SJCRH30 (cell line): ENCODE measurements around the gene FOXR2. TPM values are rescaled to one million over a fixed set of nuclear protein-coding genes. Genes with fewer than 3 reads are reported as not detected.

Source experiments
- DNase-seq, 2 experiments: peaks; one replicate each; pipeline ENCODE4 v3.0.0-alpha.2; 2015 to 2020
- H3K27ac ChIP-seq: fragments of 250-450 bp; sonication (Bioruptor Pico); 2 replicates; pipeline ENCODE4 v1.5.1; 2020; ENCODE audit warnings: mild to moderate bottlenecking, moderate library complexity
- H3K27me3 ChIP-seq: fragments of 250-450 bp; sonication (Bioruptor Pico); 2 replicates; pipeline ENCODE4 v1.5.1; 2020; ENCODE audit warnings: mild to moderate bottlenecking, moderate library complexity
- H3K36me3 ChIP-seq: fragments of 250-450 bp; sonication (Bioruptor Pico); 2 replicates; pipeline ENCODE4 v1.5.1; 2020; ENCODE audit warnings: mild to moderate bottlenecking, moderate library complexity
- H3K4me1 ChIP-seq: fragments of 250-450 bp; sonication (Bioruptor Pico); 2 replicates; pipeline ENCODE4 v1.5.1; 2020; ENCODE audit warnings: mild to moderate bottlenecking, moderate library complexity
- H3K4me3 ChIP-seq: fragments of 250-450 bp; sonication (Bioruptor Pico); 2 replicates; pipeline ENCODE4 v1.5.1; 2020; ENCODE audit warnings: mild to moderate bottlenecking, moderate library complexity
- H3K9me3 ChIP-seq: fragments of 250-450 bp; sonication (Bioruptor Pico); replicated peaks from 2 replicates; pipeline ENCODE4 v1.5.1; 2020; ENCODE audit warnings: mild to moderate bottlenecking, moderate library complexity
- total RNA-seq: library from RNA; depleted of rRNA; stranded (reverse); fragments of >200 nt; shearing (Covaris generic); gene quantifications from 2 replicates; pipeline ENCODE4 v1.2.3, GENCODE V29; 2014; rRNA removed

FOXR2 gene
- not detected in 2 replicates for total RNA-seq

- Histone ChIP-seq H3K36me3 (no peaks in the 10 kb centered on the region), H3K4me1 (no peaks in the 10 kb centered on the region), H3K4me3 (no peak within 1 kb of the TSS), H3K27me3 (no peaks in the 10 kb centered on the region), H3K9me3 (no peaks in the 10 kb centered on the region), H3K27ac (no peak within 1 kb of the TSS)
- DNase-seq: no peak
These were observed at the start of gene FOXR2 for GRCh38 chrX:55623100-55623499. Gene FOXR2, plus strand, starts transcription at chrX:55623400. Its CDS starts 312 bp downstream, at chrX:55623712.

GRCh38 chrX:55579115-55579514 is 44.1 kb upstream of the FOXR2 start:
- Histone ChIP-seq H3K36me3 (no peaks in the 10 kb centered on the region), H3K27ac (no peak overlapping the region), H3K27me3 (no peaks in the 10 kb centered on the region), H3K4me1 (no peaks in the 10 kb centered on the region), H3K9me3 (no peaks in the 10 kb centered on the region), H3K4me3 (no peak overlapping the region)
- DNase-seq: no peak

GRCh38 chrX:55582447-55582846 is 40.8 kb upstream of the FOXR2 start:
- H3K4me3 ChIP-seq: no peak overlapping the region
- no peak for DNase-seq

GRCh38 chrX:55593296-55593695 is 29.9 kb upstream of the FOXR2 start:
- no peaks in the 10 kb centered on the region for H3K9me3 ChIP-seq
- H3K36me3 ChIP-seq: no peaks in the 10 kb centered on the region
- H3K27me3 ChIP-seq: no peaks in the 10 kb centered on the region
- no peaks in the 10 kb centered on the region for H3K4me1 ChIP-seq
- DNase-seq: no peak
- H3K27ac ChIP-seq: no peak overlapping the region
- no peak overlapping the region for H3K4me3 ChIP-seq

More at GRCh38 chrX:55582447-55582846, 40.8 kb upstream of the FOXR2 start:
- no peaks in the 10 kb centered on the region for H3K36me3 ChIP-seq
- H3K4me1 ChIP-seq: no peaks in the 10 kb centered on the region
- H3K9me3 ChIP-seq: no peaks in the 10 kb centered on the region
- no peak overlapping the region for H3K27ac ChIP-seq
- H3K27me3 ChIP-seq: no peaks in the 10 kb centered on the region

GRCh38 chrX:55593756-55594257 is 29.4 kb upstream of the FOXR2 start:
- H3K9me3 ChIP-seq: no peaks in the 10 kb centered on the region
- H3K27ac ChIP-seq: no peak overlapping the region
- no peaks in the 10 kb centered on the region for H3K27me3 ChIP-seq
- H3K36me3 ChIP-seq: no peaks in the 10 kb centered on the region
- H3K4me1 ChIP-seq: no peaks in the 10 kb centered on the region
- H3K4me3 ChIP-seq: no peak overlapping the region
- DNase-seq: no peak

- Histone ChIP-seq H3K36me3 (no peaks in the 10 kb centered on the region), H3K4me3 (no peak overlapping the region), H3K4me1 (no peaks in the 10 kb centered on the region), H3K27me3 (no peaks in the 10 kb centered on the region), H3K27ac (no peak overlapping the region), H3K9me3 (no peaks in the 10 kb centered on the region)
- no peak for DNase-seq
These were observed 24.9 kb upstream of the FOXR2 start for GRCh38 chrX:55598333-55598732.

- H3K9me3 ChIP-seq: no peaks in the 10 kb centered on the region
- no peak for DNase-seq
- no peak overlapping the region for H3K27ac ChIP-seq
- no peak overlapping the region for H3K4me3 ChIP-seq
- no peaks in the 10 kb centered on the region for H3K36me3 ChIP-seq
- H3K27me3 ChIP-seq: no peaks in the 10 kb centered on the region
- no peaks in the 10 kb centered on the region for H3K4me1 ChIP-seq
These were observed 3.7 kb upstream of the FOXR2 start for GRCh38 chrX:55619547-55619946.

- Histone ChIP-seq H3K36me3 (no peaks in the 10 kb centered on the region), H3K9me3 (no peaks in the 10 kb centered on the region), H3K27ac (no peak overlapping the region), H3K4me3 (no peak overlapping the region), H3K4me1 (no peaks in the 10 kb centered on the region), H3K27me3 (no peaks in the 10 kb centered on the region)
- no peak for DNase-seq
These were observed 1.2 kb downstream of the FOXR2 start for GRCh38 chrX:55624403-55624802.

- Histone ChIP-seq H3K36me3 (no peaks in the 10 kb centered on the region), H3K4me3 (no peak overlapping the region), H3K4me1 (no peaks in the 10 kb centered on the region), H3K27ac (no peak overlapping the region), H3K27me3 (no peaks in the 10 kb centered on the region), H3K9me3 (no peaks in the 10 kb centered on the region)
- DNase-seq: no peak
These were observed 12.9 kb downstream of the FOXR2 start for GRCh38 chrX:55636109-55636508.

- H3K4me1 ChIP-seq: no peaks in the 10 kb centered on the region
- DNase-seq: no peak
- H3K27ac ChIP-seq: no peak overlapping the region
- H3K4me3 ChIP-seq: no peak overlapping the region
- no peaks in the 10 kb centered on the region for H3K27me3 ChIP-seq
- H3K9me3 ChIP-seq: no peaks in the 10 kb centered on the region
- H3K36me3 ChIP-seq: no peaks in the 10 kb centered on the region
These were observed 15.7 kb downstream of the FOXR2 start for GRCh38 chrX:55638933-55639332.

- H3K36me3 ChIP-seq: no peaks in the 10 kb centered on the region
- DNase-seq: no peak
- no peaks in the 10 kb centered on the region for H3K4me1 ChIP-seq
- H3K4me3 ChIP-seq: no peak overlapping the region
- H3K27me3 ChIP-seq: no peaks in the 10 kb centered on the region
- H3K9me3 ChIP-seq: no peaks in the 10 kb centered on the region
- no peak overlapping the region for H3K27ac ChIP-seq
These were observed 17.7 kb downstream of the FOXR2 start for GRCh38 chrX:55640854-55641253.

- Histone ChIP-seq H3K27me3 (no peaks in the 10 kb centered on the region), H3K9me3 (no peaks in the 10 kb centered on the region), H3K27ac (no peak overlapping the region), H3K36me3 (no peaks in the 10 kb centered on the region), H3K4me3 (no peak overlapping the region), H3K4me1 (no peaks in the 10 kb centered on the region)
- DNase-seq: no peak
These were observed 25.2 kb downstream of the FOXR2 start for GRCh38 chrX:55648434-55648833.

GRCh38 chrX:55659931-55660330 is 36.7 kb downstream of the FOXR2 start:
- Histone ChIP-seq H3K27ac (no peak overlapping the region), H3K4me1 (no peaks in the 10 kb centered on the region), H3K27me3 (no peaks in the 10 kb centered on the region), H3K4me3 (no peak overlapping the region), H3K36me3 (no peaks in the 10 kb centered on the region), H3K9me3 (no peaks in the 10 kb centered on the region)
- no peak for DNase-seq

GRCh38 chrX:55663584-55663983 is 40.4 kb downstream of the FOXR2 start:
- H3K9me3 ChIP-seq: no peaks in the 10 kb centered on the region
- no peak for DNase-seq
- no peaks in the 10 kb centered on the region for H3K27me3 ChIP-seq
- no peaks in the 10 kb centered on the region for H3K36me3 ChIP-seq
- no peak overlapping the region for H3K4me3 ChIP-seq
- no peaks in the 10 kb centered on the region for H3K4me1 ChIP-seq
- H3K27ac ChIP-seq: no peak overlapping the region

GRCh38 chrX:55668084-55668483 is 44.9 kb downstream of the FOXR2 start:
- Histone ChIP-seq H3K36me3 (no peaks in the 10 kb centered on the region), H3K27ac (no peak overlapping the region), H3K27me3 (no peaks in the 10 kb centered on the region), H3K4me1 (no peaks in the 10 kb centered on the region), H3K4me3 (no peak overlapping the region), H3K9me3 (no peaks in the 10 kb centered on the region)
- DNase-seq: no peak
